Pancreas (tissue), 10 donors: Measurements from ENCODE around the gene UBXN10. TPM values are rescaled to one million over a fixed set of nuclear protein-coding genes. Genes with fewer than 3 reads are reported as not detected.

Experiments used
- ATAC-seq, 4 donors: fragments of 200-7000 bp; cut with Tn5 transposase; one replicate each; pipeline versions ENCODE4 v1.8.0 to v1.9.1; 2020; ENCODE audit warnings: mild to moderate bottlenecking in 4 of 4, moderate library complexity in 4 of 4
- DNase-seq, 6 donors: peaks; one replicate each; pipeline ENCODE4 v3.0.0-alpha.2; 2020
- FAIRE-seq: peaks from 2 replicates; lab custom pipeline; 2012; peaks lifted over from hg19 to GRCh38; lab: Jason Lieb, UNC
- H3K27ac ChIP-seq, 4 donors: fragments of 200-600 bp; sonication (generic); 1 replicate in 3 of 4; 2 replicates in 1 of 4; pipeline versions ENCODE4 v1.5.0 to v1.8.0; 2020
- H3K27me3 ChIP-seq, 4 donors: fragments of 200-600 bp; one replicate each; pipeline ENCODE4 v1.8.0; 2021
- H3K36me3 ChIP-seq, 3 donors: fragments of 200-600 bp; sonication (generic) in 1 of 3; one replicate each; pipeline versions ENCODE4 v1.5.0 to v1.8.0; 2020 to 2021
- H3K4me1 ChIP-seq, 3 donors: fragments of 200-600 bp; one replicate each; pipeline ENCODE4 v1.8.0; 2021
- H3K4me3 ChIP-seq, 4 donors: fragments of 200-600 bp; sonication (generic) in 2 of 4; one replicate each; pipeline versions ENCODE4 v1.5.0 to v1.8.0; 2020 to 2021
- H3K9me3 ChIP-seq, 4 donors: fragments of 200-600 bp; one replicate each; pipeline ENCODE4 v1.8.0; 2021
- CTCF ChIP-seq, 4 donors: fragments of 200-600 bp; sonication (generic) in 3 of 4; IDR thresholded peaks; one replicate each; pipeline versions ENCODE4 v1.5.0 to v1.8.0; 2021; ENCODE audit warnings: antibody characterized with exemption in 4 of 4
- WGBS, 2 donors: extraction: QIAGEN DNeasy Blood & Tissue Kit; methylation state at CpG; one replicate each; pipeline ENCODE4 v1.1.7; 2013; 5-methylcytosine and 5-hydroxymethylcytosine counted together
- intact Hi-C, 3 donors: fragments of 100-400 bp; cut with DNase I; formaldehyde crosslinking; loops; one replicate each; pipeline versions ENCODE4 v1.11.1 to v1.14.2; 2022
- polyA plus RNA-seq, 2 donors: library from polyadenylated mRNA; stranded (reverse); fragments of 200-250 nt; gene quantifications; one replicate each; pipeline ENCODE4 v1.2.3, GENCODE V29; 2013
- total RNA-seq, 6 donors: library from RNA; stranded (reverse); fragmentation: NEBNext Ultra II Directional in 4 of 6; extraction: Animal tissue kit (Norgen Biotek cat#: 25700) in 4 of 6; gene quantifications; one replicate each; pipeline versions ENCODE4 v1.2.1 to v1.2.4, GENCODE V29; 2021 to 2023
- donor health status: healthy with polysubstance abuse.
- donor health status: DM: no; HTN: no; CAD: no; lungs with moderate emphysema.
- donor health status: DM: no; HTN: no; CAD: no.
- donor health status: control.
- donor health status: control.
- donor health status: Bipolar disorder and iron deficiency.
- donor health status: DM: yes; HTN: yes; CAD: no.
- donor health status: DM: no; HTN: no; CAD: no.
- donor health status: DM: no; HTN: no; CAD: no.
- donor health status: DM: yes; HTN: yes; CAD: no.

The UBXN10 gene
- total RNA-seq (1 to 10 TPM in 2 of 6 donors, under 1 TPM in 4; 0.54 to 1.6 (median 0.75) TPM), polyA plus RNA-seq (1 to 10 TPM in 1 of 2 donors, under 1 TPM in 1; 0.61 to 2.4 TPM)

- intact Hi-C loops: no loop called here
- Histone ChIP-seq H3K4me3 (peak within 1 kb of the TSS; percentile 18 to 43 (median 28)), H3K36me3 (no peaks in the 10 kb centered on the region), H3K27ac (no peak within 1 kb of the TSS), H3K4me1 (peaks cover 0 to 3% (median 0%) of the 10 kb centered on the region in 3 donors), H3K9me3 (no peaks in the 10 kb centered on the region), H3K27me3 (no peaks in the 10 kb centered on the region)
- DNase-seq (peak; percentile 36 to 83 (median 54)), FAIRE-seq (no peak), ATAC-seq (peak; percentile 79 to 86 (median 84))
- no peak for TF ChIP-seq CTCF (IDR thresholded peaks at IDR 0.05)
- WGBS, 2 donors: 2 to 4% methylated on average over 43 to 52 of the region's 52 CpGs
These were observed at the start of gene UBXN10, which contains the start of gene PLA2G2C for GRCh38 chr1:20185834-20186782. Gene UBXN10 (plus strand): TSS chr1:20186096. CDS start chr1:20190562, 4,466 bp downstream. Gene PLA2G2C (minus strand): TSS chr1:20186518. CDS start chr1:20177363, 9,155 bp downstream.

GRCh38 chr1:20136249-20136648 is 49.6 kb upstream of the UBXN10 start:
- Histone ChIP-seq H3K4me3 (no peak overlapping the region), H3K27me3 (no peaks in the 10 kb centered on the region), H3K9me3 (no peaks in the 10 kb centered on the region), H3K36me3 (no peaks in the 10 kb centered on the region), H3K27ac (no peak overlapping the region), H3K4me1 (no peaks in the 10 kb centered on the region)
- no peak for FAIRE-seq
- 94 to 98% methylated on average over 3 of the region's 3 CpGs for WGBS, 2 donors
- ATAC-seq: no peak
- intact Hi-C loops: no loop called here
- no peak for DNase-seq
- TF ChIP-seq CTCF (IDR thresholded peaks at IDR 0.05): no peak

- no peak for FAIRE-seq
- intact Hi-C loops: no loop called here
- ATAC-seq: no peak
- Histone ChIP-seq H3K4me1 (no peaks in the 10 kb centered on the region), H3K36me3 (no peaks in the 10 kb centered on the region), H3K27ac (no peak overlapping the region), H3K27me3 (no peaks in the 10 kb centered on the region), H3K9me3 (no peaks in the 10 kb centered on the region), H3K4me3 (no peak overlapping the region)
- 71 to 76% methylated on average over 4 of the region's 4 CpGs for WGBS, 2 donors
- TF ChIP-seq CTCF (IDR thresholded peaks at IDR 0.05): no peak
- DNase-seq: peak in 1 of 6 donors; percentile 3
These were observed 48.8 kb upstream of the UBXN10 start for GRCh38 chr1:20137055-20137454.

- Histone ChIP-seq H3K36me3 (no peaks in the 10 kb centered on the region), H3K9me3 (no peaks in the 10 kb centered on the region), H3K27ac (no peak overlapping the region), H3K4me1 (no peaks in the 10 kb centered on the region), H3K4me3 (no peak overlapping the region), H3K27me3 (no peaks in the 10 kb centered on the region)
- intact Hi-C loops: no loop called here
- TF ChIP-seq CTCF (IDR thresholded peaks at IDR 0.05): no peak
- DNase-seq: peak in 1 of 6 donors; percentile 32
- 88 to 96% methylated on average over 1 of the region's 1 CpG for WGBS, 2 donors
- no peak for ATAC-seq
- FAIRE-seq: no peak
These were observed 48.3 kb upstream of the UBXN10 start for GRCh38 chr1:20137604-20138003.
